NCI-H146 (cell line): ENCODE data around the gene KXD1.

ENCODE experiments used
- DNase-seq: peaks from one replicate; lab custom pipeline; 2025; lab: John Stamatoyannopoulos, UW

Gene KXD1

GRCh38 chr19:18613589-18614234, 56.0 kb downstream of the KXD1 start:
- no peak for DNase-seq

DNA sequence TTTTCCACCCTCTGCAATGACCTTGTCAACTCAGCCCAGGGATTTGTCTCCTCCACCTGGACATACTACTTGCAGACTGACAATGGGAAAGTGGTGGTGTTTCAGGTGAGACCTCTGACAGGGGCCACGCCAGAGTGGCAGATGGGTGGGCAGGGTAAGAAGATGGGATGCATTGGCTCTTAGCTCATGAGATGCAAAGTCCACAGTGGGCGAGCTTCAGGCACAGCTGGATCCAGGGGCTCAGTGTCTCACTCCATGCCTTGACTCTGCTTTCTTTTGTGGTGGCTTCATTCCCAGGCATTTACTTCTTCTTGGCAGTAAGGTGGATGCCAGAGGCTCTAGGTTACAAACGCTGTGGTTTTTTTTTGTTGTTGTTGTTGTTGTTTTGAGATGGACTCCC, 58.4 kb downstream of the KXD1 start:
- no peak for DNase-seq

GRCh38 chr19:18617562-18617961, 59.9 kb downstream of the KXD1 start:
- no peak for DNase-seq

- DNase-seq, result no peak
Observed at GRCh38 chr19:18618236-18618635, 60.6 kb downstream of the KXD1 start.
